K562 (cell line): ENCODE data around the gene PRRC2A. TPM values are rescaled to one million over a fixed set of nuclear protein-coding genes. Genes with fewer than 3 reads are reported as not detected.

Experiments
- ATF1 ChIP-seq, 2 experiments: fragments of 450-650 bp in 1 of 2; IDR thresholded peaks; 2 replicates each; pipeline ENCODE4 v1.6.1; 2016; ENCODE audit warnings: missing compliant biosample characterization in 1 of 2, missing genetic modification characterization in 1 of 2
- CTBP1 ChIP-seq: fragments of 450-650 bp; IDR thresholded peaks from 2 replicates; pipeline ENCODE4 v1.6.1; 2016; ENCODE audit warnings: borderline replicate concordance
- E2F3 ChIP-seq: fragments of 250-450 bp; sonication (Bioruptor Pico); IDR thresholded peaks from 2 replicates; pipeline ENCODE4 v1.4.0; 2020; ENCODE audit warnings: mild to moderate bottlenecking
- ELK3 ChIP-seq: fragments of 450-650 bp; formaldehyde crosslinking; IDR thresholded peaks from 2 replicates; pipeline ENCODE4 v1.4.0; 2020; ENCODE audit warnings: mild to moderate bottlenecking
- ETV5 ChIP-seq: sonication (generic); formaldehyde crosslinking; IDR thresholded peaks from 2 replicates; pipeline ENCODE4 v1.4.0; 2020; ENCODE audit warnings: low read depth, mild to moderate bottlenecking, missing genetic modification reagents
- GABPB1 ChIP-seq: sonication (generic); formaldehyde crosslinking; IDR thresholded peaks from 2 replicates; pipeline ENCODE4 v1.8.0; 2022; ENCODE audit warnings: mild to moderate bottlenecking, missing genetic modification reagents
- HLTF ChIP-seq: fragments of 450-650 bp; IDR thresholded peaks from 2 replicates; pipeline ENCODE4 v1.6.1; 2016
- JUND ChIP-seq, 2 experiments: IDR thresholded peaks; 2 replicates in 1 of 2; 3 replicates in 1 of 2; pipeline ENCODE4 v1.6.1; 2011; ENCODE audit warnings: borderline replicate concordance in 2 of 2, low read depth in 2 of 2, low read length in 2 of 2, improper control_type of control experiment in 1 of 2, missing biosample characterization in 1 of 2, missing genetic modification characterization in 1 of 2, missing genetic modification reagents in 1 of 2
- KLF1 ChIP-seq: fragments of 450-650 bp; IDR thresholded peaks from 2 replicates; pipeline ENCODE4 v1.6.1; 2016; ENCODE audit warnings: missing genetic modification characterization, missing compliant biosample characterization
- KLF6 ChIP-seq: fragments of 250-450 bp; sonication (Bioruptor Pico); IDR thresholded peaks from 2 replicates; pipeline ENCODE4 v1.4.0; 2020; ENCODE audit warnings: mild to moderate bottlenecking, moderate library complexity, borderline replicate concordance
- LEF1 ChIP-seq: fragments of 450-650 bp; IDR thresholded peaks from 2 replicates; pipeline ENCODE4 v1.6.1; 2016; ENCODE audit warnings: mild to moderate bottlenecking
- MAZ ChIP-seq, 2 experiments: fragments of 450-650 bp in 1 of 2; sonication (generic) in 1 of 2; formaldehyde crosslinking; IDR thresholded peaks in 1 of 2; conservative IDR thresholded peaks in 1 of 2; 2 replicates each; pipeline versions ENCODE4 v1.4.0 to v1.5.0; 2020; ENCODE audit warnings: mild to moderate bottlenecking in 1 of 2, missing genetic modification reagents in 1 of 2
- NR0B1 ChIP-seq: fragments of 450-650 bp; IDR thresholded peaks from one replicate; pipeline ENCODE4 v1.6.1; 2018; ENCODE audit warnings: mild to moderate bottlenecking, moderate library complexity; ENCODE audit not compliant: partially characterized antibody
- NR2F6 ChIP-seq: fragments of 450-650 bp; formaldehyde crosslinking; IDR thresholded peaks from 2 replicates; pipeline ENCODE4 v1.4.0; 2020; ENCODE audit warnings: mild to moderate bottlenecking
- PHB2 ChIP-seq: fragments of 450-650 bp; IDR thresholded peaks from 2 replicates; pipeline ENCODE4 v1.6.1; 2017; ENCODE audit warnings: low read depth
- PRMT5 ChIP-seq: sonication (generic); formaldehyde crosslinking; IDR thresholded peaks from 2 replicates; pipeline ENCODE4 v1.5.0; 2020; ENCODE audit warnings: missing genetic modification reagents
- PYGO2 ChIP-seq: fragments of 450-650 bp; IDR thresholded peaks from 2 replicates; pipeline ENCODE4 v1.6.1; 2016; ENCODE audit warnings: mild to moderate bottlenecking, missing genetic modification characterization, moderate library complexity, missing compliant biosample characterization
- RAD51 ChIP-seq: fragments of 450-650 bp; IDR thresholded peaks from 2 replicates; pipeline ENCODE4 v1.7.1; 2016; ENCODE audit warnings: low read depth, mild to moderate bottlenecking, borderline replicate concordance
- RBBP5 ChIP-seq: fragments of 200-600 bp; sonication (generic); IDR thresholded peaks from 2 replicates; pipeline ENCODE4 v1.6.1; 2012; ENCODE audit warnings: borderline replicate concordance, mild to moderate bottlenecking, low read length, control low read depth, inconsistent platforms; ENCODE audit not compliant: insufficient read depth, poor library complexity, severe bottlenecking
- RBM39 ChIP-seq: fragments of 200-400 bp; formaldehyde crosslinking; optimal IDR thresholded peaks from 2 replicates; pipeline ENCODE3; 2018; ENCODE audit warnings: low read depth, low read length
- STAT5A ChIP-seq: IDR thresholded peaks from 2 replicates; pipeline ENCODE4 v1.6.1; 2012; ENCODE audit warnings: low read length, inconsistent platforms, borderline replicate concordance
- ZBTB17 ChIP-seq: fragments of 450-650 bp; formaldehyde crosslinking; IDR thresholded peaks from 2 replicates; pipeline ENCODE4 v1.4.0; 2020; ENCODE audit warnings: mild to moderate bottlenecking
- ZNF347 ChIP-seq: fragments of 450-650 bp; formaldehyde crosslinking; IDR thresholded peaks from 2 replicates; pipeline ENCODE4 v1.4.0; 2020; ENCODE audit warnings: low read depth, mild to moderate bottlenecking, moderate library complexity
- ZNF79 ChIP-seq: fragments of 250-450 bp; sonication (Bioruptor Pico); IDR thresholded peaks from 2 replicates; pipeline ENCODE4 v1.4.0; 2020; ENCODE audit warnings: low read depth, mild to moderate bottlenecking, moderate library complexity
- polyA plus RNA-seq, 8 experiments: library from polyadenylated mRNA; depleted of rRNA in 4 of 8; stranded (reverse) in 5 of 8; unstranded in 3 of 8; fragments of >200 nt; fragmentation: Nextera tagmentation in 2 of 8; fragmentation: Illumina TruSeq in 1 of 8; extraction: Ambion mirVana in 2 of 8; extraction: Trizol in 1 of 8; gene quantifications; 2 replicates each; pipeline versions ENCODE4 v1.2.1 to v1.2.3, GENCODE V29; 2011 to 2014; ENCODE audit warnings: inconsistent platforms in 1 of 8, missing spikeins in 1 of 8
- total RNA-seq, 7 experiments: library from RNA; depleted of rRNA in 6 of 7; stranded (reverse); fragments of >200 nt in 6 of 7; fragmentation: Illumina TruSeq in 2 of 7; extraction: Trizol in 2 of 7; gene quantifications; 2 replicates each; pipeline versions ENCODE4 v1.2.1 to v1.2.3, GENCODE V29; 2011 to 2021; ENCODE audit warnings: low replicate concordance in 1 of 7

Gene PRRC2A
- total and polyA plus RNA-seq, 9 of the 15 experiments (the other 6 are each of a cell fraction or from before 2014, with no cell fraction given): 1.0 to 332 (median 63.0) TPM

- TF ChIP-seq RBM39 (no peak), PYGO2 (tag) (0 out of 2 replicates have a peak, but pooled peaks have one; percentile 26), PRMT5 (CRISPR knock-in tag) (no peak), GABPB1 (CRISPR knock-in tag) (no peak), ATF1 (CRISPR knock-in tag; IDR thresholded peaks at IDR 0.05) (no peak), ATF1 (tag; IDR thresholded peaks at IDR 0.05) (no peak), ETV5 (CRISPR knock-in tag) (no peak), HLTF (no peak), ZBTB17 (CRISPR knock-in tag) (no peak), CTBP1 (no peak), RAD51 (no peak; the same call in 1 of the 2 replicates), ELK3 (CRISPR knock-in tag) (no peak), PHB2 (no peak), ZNF347 (CRISPR knock-in tag) (no peak), JUND (IDR thresholded peaks at IDR 0.05; ENCODE audit: borderline replicate concordance, low read depth, low read length) (peak; percentile 72; the same call in 1 of the 2 replicates), JUND (tag; IDR thresholded peaks at IDR 0.05; ENCODE audit: borderline replicate concordance, low read depth, low read length) (0 out of 3 replicates have a peak, but pooled peaks have one; percentile 63), MAZ (CRISPR knock-in tag; conservative IDR thresholded peaks at IDR 0.05 in 1 of 2, IDR thresholded peaks at IDR 0.05 in 1 of 2) (peak in 1 of 2 experiments; percentile 75; a peak in 2 of 4 replicates), KLF1 (tag) (no peak), NR2F6 (0 out of 2 replicates have a peak, but pooled peaks have one; percentile 19), ZNF79 (0 out of 2 replicates have a peak, but pooled peaks have one; percentile 37), KLF6 (CRISPR knock-in tag) (no peak), RBBP5 (no peak), LEF1 (peak; percentile 53; the same call in 1 of the 2 replicates), NR0B1 (no peak), E2F3 (CRISPR knock-in tag) (no peak), STAT5A (no peak; the same call in 1 of the 2 replicates)
These were observed 31.2 kb downstream of the PRRC2A start (continued) for GRCh38 chr6:31651602-31652191.
